ENCODE results near the gene MKI67. TPM values are rescaled to one million over a fixed set of nuclear protein-coding genes. Genes with fewer than 3 reads are reported as not detected.

MKI67 gene
- total and polyA plus RNA-seq, 9 of the 15 experiments (the other 6 are each of a cell fraction or from before 2014, with no cell fraction given): 11.8 to 86.5 (median 36.0) TPM

GRCh38 chr10:128081222-128081621, 45.0 kb downstream of the MKI67 start:
- H3K36me3 ChIP-seq (ENCODE audit: control insufficient read depth, insufficient read depth, low read length): no peaks in the 10 kb centered on the region
- no peak for TF ChIP-seq MLLT1 (IDR thresholded peaks at IDR 0.05)
- no peak for TF ChIP-seq ZNF239 (CRISPR knock-in tag; IDR thresholded peaks at IDR 0.05)
- TF ChIP-seq ARNT (IDR thresholded peaks at IDR 0.05): no peak
- no peak for TF ChIP-seq SMAD2 (IDR thresholded peaks at IDR 0.05; ENCODE audit: low read depth, low read length)
- TF ChIP-seq SETDB1 (IDR thresholded peaks at IDR 0.05; ENCODE audit: low read length): no peak
- no peak for TF ChIP-seq TAF9B (IDR thresholded peaks at IDR 0.05; ENCODE audit: partially characterized antibody)
- no peak for TF ChIP-seq TEAD4 (IDR thresholded peaks at IDR 0.05; ENCODE audit: low read length)
- TF ChIP-seq TEAD4 (CRISPR knock-in tag; IDR thresholded peaks at IDR 0.05; ENCODE audit: borderline replicate concordance): no peak
- no peak for TF ChIP-seq ZBTB8A (IDR thresholded peaks at IDR 0.05; ENCODE audit: partially characterized antibody)
- TF ChIP-seq MCM5 (IDR thresholded peaks at IDR 0.05; ENCODE audit: low read depth): no peak
- CTCF ChIA-PET (ENCODE audit: low intra/inter-chr PET ratio): no interaction called here
- ATAC-seq: no peak
- 3% methylated on average over 4 of the region's 4 CpGs for WGBS (ENCODE audit: insufficient coverage, low coverage, missing lambda C conversion rate)
- FAIRE-seq: no peak
- no peaks in the 10 kb centered on the region for H3K4me1 ChIP-seq (replicated peaks in 1 of 2; ENCODE audit: control insufficient read depth in 2 of 2, insufficient read depth in 2 of 2, low read length in 2 of 2)
- no peaks in the 10 kb centered on the region for H3K9me1 ChIP-seq (ENCODE audit: control insufficient read depth, insufficient read depth, low read length)
- no TSS peak for BruUV-seq (replicated peaks)
- no peak overlapping the region for H2AFZ ChIP-seq (ENCODE audit: low read depth, low read length)
- no peak overlapping the region for H3K4me3 ChIP-seq
- H3K9me3 ChIP-seq (replicated peaks; ENCODE audit: control insufficient read depth, insufficient read depth, low read depth, low read length): no peaks in the 10 kb centered on the region
- no peaks in the 10 kb centered on the region for H3K79me2 ChIP-seq (ENCODE audit: control insufficient read depth, insufficient read depth, low read length)
- POLR2A ChIA-PET: no interaction called here
- H3K27ac ChIP-seq (ENCODE audit: extremely low read depth, low read depth, low read length): no peak overlapping the region
- no peak for DNase-seq (ENCODE audit: extremely low read depth in 1 of 4, low spot score in 3 of 4)
- H3K4me2 ChIP-seq (ENCODE audit: insufficient read depth, low read length): no peak overlapping the region
- in situ Hi-C loops (cut with MboI) (no loop called here), intact Hi-C loops (cut with micrococcal nuclease) (no loop called here)
- H4K20me1 ChIP-seq (replicated peaks; ENCODE audit: control insufficient read depth, insufficient read depth, low read length): 0 out of 2 replicates have a peak, but pooled peaks cover 5% of the 10 kb centered on the region
- no peak overlapping the region for H3K9ac ChIP-seq (ENCODE audit: insufficient read depth in 1 of 2, low read depth in 2 of 2, low read length in 2 of 2)
- H3K27me3 ChIP-seq (ENCODE audit: control insufficient read depth in 2 of 2, insufficient read depth in 2 of 2, low read length in 2 of 2): peaks cover 0 to 36% of the 10 kb centered on the region in 2 experiments; a peak in 3 of 5 replicates

Measured in K562 (cell line).